GM19025 (cell line): Measurements from ENCODE around the gene RGS14.

Experiments
- ATAC-seq: cut with Tn5 transposase; IDR thresholded peaks from one replicate; pipeline ENCODE4 v1.9.1; 2021; ENCODE audit warnings: mild to moderate bottlenecking, low read depth, moderate library complexity; ENCODE audit not compliant: unreplicated experiment

The RGS14 gene

DNA sequence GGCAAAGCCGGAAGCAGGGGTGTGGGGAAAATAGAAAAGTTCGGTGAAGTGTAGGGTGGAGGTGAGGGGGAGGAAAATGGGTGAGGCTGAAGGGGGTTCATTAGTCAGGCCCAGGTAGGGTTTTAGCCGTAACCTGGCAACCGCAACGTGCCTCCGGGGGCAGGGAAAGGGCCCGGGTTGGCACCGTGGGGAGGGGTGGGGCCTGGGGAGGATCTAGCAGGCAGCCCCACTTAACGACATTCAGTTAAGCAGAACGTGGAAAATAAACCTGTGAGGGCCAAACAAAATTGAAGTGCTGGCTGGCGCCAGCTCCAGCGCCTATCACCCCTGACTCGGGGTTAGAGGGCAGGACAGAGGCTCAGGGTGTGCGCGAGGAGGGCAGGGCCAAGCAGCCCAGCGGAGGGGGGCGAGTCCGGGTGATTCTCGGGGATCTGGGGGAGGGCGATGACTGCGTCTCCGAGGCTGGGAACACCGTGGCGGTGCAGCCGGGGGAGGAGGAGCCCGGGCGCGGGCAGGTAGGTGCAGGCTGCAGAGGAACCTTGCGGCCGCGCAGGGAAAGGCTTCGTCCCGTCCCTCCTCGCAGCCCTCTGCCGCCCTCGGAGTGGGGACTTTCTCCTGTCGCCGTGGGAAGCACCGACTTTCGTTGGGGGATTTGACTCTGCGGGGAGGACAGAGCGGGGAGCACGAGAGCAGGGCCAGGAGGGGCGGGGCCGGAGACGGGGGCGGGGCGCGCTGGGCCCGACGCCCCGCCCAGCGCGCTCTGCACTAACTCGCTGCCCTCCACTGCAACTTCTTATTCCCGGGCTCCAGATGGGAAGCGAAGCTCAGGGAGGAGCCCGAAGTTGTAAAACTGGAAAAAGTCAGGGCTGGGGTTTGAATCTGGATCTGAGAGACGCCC, 5.1 kb downstream of the RGS14 start:
- ATAC-seq = peak; percentile 36

DNA sequence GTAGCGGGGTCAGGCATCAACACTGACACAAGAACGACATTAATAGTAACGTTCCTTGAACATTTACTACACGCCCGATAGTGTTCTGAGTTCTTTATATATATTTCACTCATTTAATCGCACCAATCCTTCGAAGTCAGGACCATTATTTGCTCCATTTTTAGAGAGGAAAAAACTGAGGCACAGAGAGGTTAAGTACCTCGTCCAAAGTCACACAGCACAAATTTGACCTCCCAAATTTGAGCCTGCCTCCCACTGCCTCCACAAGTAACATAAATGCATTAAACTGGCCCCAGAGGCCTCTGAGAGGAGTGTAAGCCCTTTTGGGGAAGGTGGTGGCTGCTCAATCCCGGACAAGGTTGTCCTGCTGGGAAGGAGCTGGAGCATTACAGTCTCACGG, 5.8 kb downstream of the RGS14 start:
- no peak for ATAC-seq

DNA sequence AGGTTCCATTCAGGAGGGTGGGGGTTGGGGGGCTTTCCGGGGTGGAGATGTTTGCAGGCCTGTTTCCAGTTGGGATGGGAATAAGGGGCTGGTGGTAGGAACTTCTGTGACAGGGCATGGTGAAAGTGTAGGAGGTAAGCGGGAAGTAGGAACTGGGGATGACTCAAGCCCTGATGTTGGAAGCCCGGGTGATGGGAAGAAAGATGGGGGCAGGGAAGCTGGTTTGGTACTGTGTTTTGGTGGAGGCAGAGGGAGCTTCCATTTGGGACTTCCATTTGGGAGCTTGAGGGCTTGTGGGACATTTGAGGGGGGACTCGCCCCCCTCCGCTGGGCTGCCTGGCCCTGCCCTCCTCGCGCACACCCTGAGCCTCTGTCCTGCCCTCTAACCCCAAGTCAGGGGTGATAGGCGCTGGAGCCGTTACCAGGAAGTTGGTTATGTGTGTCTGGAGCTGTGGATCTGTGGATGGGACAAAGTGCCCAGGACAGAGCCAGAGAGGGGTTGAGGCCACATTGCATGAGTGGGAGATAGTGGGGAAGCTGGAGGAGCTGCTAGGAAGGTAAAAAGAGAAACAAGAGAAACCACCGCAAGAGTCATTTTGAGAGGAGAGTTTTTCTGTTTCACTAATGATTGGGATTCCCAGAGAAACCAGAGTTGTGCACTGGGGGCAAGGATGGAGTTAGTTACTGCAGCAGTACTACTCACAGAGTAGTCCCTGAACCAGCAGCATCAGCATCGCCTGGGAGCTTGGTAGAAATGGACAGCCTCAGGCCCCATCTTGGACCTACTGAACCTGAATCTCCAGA, 6.6 kb downstream of the RGS14 start:
- no peak for ATAC-seq

DNA sequence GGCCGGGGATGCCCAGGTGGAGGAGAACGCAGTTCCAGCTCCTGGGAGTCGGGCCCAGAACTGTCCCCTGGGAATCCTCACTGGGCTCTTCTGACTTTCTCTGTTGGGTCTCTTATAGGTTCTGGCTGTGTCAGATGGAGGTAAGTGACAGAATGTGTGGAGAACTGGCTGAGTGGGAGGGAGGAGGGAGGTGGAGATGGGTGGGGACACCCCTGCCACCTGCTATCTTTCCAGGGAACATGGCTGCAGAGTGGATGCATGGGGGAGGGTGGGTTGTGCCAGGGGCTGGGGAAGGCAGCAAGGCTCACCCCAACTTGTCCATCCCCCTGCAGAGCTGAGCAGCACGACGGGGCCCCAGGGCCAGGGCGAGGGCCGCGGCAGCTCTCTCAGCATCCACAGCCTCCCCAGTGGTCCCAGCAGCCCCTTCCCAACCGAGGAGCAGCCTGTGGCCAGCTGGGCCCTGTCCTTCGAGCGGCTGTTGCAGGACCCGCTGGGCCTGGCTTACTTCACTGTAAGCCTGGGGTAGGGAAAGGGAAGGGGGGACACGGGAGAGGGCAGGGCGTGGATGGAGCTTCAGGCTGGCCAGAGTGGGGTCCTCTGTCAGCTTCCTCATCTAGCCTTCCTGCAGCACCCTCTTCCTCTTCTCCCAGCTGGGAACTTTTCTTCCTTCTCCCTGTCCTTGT, 8.3 kb downstream of the RGS14 start:
- ATAC-seq = no peak

DNA sequence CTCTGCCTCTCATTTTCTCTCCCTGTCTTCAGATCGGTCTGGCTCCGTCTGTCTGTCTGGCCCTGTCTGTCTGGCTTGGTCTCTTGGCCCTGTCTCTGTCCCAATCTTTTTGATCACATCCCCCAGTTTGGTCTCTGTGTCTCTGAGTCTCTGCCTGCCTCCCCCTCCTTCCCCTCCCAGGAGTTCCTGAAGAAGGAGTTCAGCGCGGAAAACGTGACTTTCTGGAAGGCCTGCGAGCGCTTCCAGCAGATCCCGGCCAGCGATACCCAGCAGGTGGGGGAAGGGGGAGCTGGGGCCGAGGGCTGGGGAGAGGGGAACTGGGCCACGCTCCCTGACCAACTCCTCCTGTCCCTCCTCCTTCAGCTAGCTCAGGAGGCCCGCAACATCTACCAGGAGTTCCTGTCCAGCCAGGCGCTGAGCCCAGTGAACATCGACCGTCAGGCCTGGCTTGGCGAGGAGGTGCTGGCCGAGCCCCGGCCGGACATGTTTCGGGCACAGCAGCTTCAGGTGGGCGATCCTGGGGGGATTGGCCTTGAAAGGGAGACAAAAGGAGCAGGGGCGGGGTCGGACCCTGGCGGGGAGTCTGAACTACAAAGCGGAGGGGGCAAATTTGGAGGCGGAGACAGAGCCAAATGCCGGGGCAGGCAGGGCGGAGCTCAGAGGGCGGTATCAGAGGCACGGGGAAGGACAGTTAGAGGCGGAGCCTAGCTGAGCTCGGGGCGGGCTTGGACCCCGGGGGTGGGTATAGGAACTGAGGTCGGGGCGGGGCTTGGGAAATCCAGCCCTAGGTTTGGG, 9.0 kb downstream of the RGS14 start:
- ATAC-seq = no peak

DNA sequence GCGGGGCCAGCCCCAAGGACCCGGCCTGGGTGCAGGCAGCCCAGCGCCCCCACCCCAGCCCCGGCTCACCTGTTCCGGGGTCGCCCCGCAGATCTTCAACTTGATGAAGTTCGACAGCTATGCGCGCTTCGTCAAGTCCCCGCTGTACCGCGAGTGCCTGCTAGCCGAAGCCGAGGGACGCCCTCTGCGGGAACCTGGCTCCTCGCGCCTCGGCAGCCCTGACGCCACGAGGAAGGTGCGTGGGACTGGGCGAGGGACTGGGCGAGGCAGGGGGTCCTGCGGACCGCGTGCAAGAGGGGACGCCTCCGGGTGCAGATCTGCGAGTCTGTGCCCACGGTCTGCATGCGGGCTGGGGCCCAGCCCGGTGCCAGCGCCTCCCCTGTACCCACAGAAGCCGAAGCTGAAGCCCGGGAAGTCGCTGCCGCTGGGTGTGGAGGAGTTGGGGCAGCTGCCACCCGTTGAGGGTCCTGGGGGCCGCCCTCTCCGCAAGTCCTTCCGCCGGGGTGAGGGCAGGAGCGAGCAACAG, 9.7 kb downstream of the RGS14 start:
- ATAC-seq = no peak

DNA sequence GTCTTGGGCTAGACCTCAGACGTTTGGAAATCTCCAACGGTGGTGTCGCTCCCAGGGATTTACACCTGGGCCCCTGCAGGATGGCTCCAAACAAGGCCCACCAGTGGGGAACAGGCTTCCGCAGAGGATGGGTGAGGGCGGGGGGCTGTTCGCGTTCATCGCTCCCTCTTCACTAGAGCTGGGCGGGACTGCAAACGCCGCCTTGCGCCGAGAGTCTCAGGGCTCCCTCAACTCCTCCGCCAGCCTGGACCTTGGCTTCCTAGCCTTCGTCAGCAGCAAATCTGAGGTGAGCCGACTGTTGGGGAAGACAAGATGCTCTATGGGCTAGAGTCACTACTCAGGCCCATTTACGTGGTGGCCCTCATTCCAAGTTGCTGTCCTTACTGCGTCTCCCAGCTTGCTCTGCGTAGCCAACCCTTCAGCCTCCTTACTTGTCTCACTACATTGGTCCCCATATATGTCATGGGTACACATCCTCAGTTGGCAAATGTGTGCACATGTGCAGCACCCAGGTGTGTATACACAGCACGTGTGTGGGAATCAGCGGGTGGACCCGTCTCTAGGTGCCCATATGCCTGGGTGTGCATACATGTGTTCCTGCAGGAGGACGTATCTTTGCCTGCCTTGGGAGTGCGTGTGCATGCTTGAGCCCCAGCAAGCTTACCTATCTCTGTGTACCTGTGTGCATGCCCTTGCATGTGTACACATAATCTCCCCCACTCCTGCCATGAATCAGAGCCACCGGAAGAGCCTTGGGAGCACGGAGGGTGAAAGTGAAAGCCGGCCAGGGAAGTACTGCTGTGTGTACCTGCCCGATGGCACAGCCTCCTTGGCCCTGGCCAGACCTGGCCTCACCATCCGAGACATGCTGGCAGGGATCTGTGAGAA, 10.5 kb downstream of the RGS14 start:
- no peak for ATAC-seq

DNA sequence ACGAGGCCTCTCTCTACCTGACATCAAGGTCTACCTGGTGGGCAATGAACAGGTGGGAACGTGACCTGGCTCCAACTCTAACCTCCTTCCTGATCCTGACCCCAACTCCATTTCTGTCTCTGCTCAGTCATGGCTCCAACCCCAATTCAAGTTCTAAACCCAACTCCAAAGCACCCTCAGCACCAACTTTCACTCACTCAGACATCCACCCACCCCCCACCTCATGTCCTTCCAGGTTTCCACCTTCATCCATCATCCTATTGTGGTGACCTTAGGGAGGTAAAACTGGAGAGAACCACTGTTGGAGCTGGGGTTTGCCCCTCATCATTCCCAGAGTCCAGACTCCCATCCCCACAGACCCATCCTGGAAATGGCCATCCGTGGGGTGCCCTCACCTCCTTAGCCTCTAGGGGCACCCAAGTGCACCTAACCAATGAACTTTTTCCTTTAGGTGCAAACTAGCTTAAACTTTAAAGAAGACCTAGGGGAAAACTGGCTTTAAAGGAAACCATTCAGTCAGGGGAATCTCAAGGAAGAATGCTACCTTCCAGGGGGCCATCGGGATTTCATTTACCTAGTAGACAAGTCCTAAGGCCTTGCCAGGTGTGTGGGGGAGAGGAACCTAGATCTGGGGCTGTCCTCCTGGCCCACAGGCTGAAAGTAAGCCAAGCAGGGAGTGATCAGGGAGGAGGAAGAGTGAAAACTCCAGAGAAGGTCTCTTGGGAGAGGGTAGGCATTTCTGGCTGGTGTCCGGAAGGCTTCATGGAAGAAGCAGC, 11.3 kb downstream of the RGS14 start:
- no peak for ATAC-seq

DNA sequence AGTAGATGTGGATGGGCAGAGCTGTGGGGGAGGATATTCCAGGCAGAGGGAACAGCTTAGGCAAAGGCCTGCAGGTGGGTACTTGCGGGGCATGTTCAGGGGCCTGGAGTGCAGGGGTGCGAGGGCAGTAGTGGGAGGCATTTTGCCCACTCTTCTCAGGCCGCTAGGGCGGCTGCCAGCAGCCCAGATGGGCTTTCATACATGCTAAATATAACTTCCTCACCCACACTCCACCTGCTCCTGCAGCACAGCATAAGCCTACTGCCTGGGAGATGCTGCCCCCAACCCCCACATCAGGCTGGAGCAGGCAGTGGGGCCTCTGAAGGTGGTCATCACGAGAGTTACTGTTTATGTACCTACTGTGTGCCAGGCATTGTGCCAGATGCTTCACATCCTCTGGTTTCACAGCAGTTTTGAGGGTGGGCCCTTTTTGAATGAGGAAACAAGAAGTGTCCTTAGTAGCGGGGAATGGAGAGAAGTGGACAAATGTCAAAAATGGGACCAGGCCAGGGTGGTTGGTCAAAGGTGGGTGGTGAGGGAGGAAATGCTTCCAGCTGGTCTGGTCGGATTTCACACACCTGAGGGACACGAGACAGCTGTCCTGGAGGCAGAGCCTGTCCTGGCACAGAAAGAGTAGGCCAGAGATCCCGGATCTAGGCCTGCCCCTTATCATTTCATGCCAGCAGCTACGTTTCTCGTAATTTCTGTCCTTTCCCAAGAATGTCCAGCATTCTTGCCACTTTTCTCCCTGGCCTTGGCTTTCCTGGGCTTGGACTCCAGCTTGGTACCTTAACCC, 12.1 kb downstream of the RGS14 start:
- no peak for ATAC-seq

DNA sequence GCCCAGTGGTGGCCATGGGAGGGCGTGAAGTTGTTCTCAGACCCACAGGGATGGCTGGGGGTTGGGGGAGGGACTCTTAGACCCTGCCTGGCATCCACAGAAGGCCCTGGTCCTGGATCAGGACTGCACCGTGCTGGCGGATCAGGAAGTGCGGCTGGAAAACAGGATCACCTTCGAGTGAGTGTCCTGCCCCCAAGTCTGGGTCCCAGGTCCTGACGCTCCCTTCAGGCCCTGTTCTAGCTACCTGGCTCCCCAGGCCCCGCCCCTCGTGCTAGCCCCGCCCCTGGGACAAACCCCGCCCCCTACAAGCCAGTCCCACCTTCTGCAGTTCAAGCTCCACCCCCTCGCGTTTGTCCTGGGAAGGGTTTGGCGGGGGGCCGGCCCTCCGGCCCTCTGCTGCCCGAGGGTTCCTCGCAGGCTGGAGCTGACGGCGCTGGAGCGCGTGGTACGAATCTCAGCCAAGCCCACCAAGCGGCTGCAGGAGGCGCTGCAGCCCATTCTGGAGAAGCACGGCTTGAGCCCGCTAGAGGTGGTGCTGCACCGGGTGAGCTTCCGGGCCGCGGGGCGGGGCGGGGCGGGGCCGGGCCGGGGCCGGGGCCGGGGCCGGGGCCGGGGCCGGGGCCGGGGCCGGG, 12.9 kb downstream of the RGS14 start:
- ATAC-seq = peak; percentile 62

DNA sequence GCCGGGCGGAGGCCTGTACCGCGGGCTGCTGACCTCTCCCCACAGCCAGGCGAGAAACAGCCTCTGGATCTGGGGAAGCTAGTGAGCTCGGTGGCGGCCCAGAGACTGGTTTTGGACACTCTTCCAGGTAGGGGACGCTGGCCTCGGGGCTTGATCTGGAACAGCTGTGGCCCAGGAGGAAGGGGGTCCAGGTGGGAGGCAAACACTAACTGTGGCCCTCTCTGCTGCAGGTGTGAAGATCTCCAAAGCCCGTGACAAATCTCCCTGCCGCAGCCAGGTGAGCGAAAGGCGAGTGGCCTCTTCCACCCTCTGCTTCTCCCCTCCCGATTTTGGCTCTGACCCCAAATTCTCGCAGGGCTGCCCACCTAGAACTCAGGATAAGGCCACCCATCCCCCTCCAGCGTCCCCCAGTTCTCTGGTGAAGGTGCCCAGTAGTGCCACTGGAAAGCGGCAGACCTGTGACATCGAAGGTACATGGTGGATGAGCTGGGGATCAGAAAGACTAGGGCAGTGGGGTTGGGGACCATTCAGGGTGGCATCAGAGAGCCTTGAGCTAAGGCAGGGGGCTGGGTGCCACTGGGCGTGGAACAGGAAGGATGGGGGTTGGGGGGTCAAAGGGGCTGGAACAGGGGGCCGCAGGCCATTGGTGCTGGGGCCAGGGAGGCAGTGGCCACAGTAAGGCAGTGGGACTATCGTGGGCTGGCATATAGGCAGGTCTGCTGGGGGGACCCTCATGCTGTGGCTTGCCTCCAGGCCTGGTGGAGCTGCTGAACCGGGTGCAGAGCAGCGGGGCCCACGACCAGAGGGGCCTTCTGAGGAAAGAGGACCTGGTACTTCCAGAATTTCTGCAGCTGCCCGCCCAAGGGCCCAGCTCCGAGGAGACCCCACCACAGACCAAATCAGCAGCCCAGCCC, 13.7 kb downstream of the RGS14 start:
- ATAC-seq = no peak

DNA sequence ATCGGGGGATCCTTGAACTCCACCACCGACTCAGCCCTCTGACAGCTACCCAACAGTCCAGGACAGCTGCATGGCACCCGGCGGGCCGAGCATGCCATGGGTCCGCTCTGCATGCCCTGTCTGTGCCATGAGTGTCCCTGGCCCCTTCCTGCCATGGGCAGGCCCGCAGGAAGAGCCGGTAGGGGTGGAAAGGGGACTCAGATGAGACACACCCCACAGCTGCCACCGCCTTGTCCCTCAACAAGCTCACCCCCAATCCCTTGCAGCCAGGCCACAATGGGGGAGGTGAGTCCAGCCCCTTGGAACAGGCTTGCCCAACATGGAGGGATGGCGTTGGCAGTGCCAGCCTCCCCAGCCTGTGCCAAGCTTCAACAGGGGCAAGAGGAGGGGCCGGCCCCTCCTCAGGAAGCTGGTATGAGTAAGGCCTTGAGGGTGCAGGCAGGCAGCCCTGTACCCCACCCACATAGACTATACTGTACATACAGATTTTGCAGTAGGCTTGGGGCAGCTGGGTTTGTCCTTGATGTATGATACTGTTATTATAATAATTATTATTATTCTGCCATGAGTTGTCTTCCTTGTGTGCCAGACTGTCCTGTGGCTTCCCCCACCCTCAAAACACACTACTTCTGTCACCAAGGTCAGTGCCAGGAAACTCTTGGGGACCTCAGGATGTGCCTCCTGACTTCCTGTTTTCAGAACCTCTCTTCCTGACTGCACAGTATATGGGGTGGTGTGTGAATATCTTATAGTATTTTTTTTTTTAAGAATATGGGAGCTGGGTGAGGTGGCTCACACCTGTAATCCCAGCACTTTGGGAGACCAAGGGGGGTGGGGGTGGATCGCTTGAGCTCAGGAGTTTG, 14.5 kb downstream of the RGS14 start:
- no peak for ATAC-seq

DNA sequence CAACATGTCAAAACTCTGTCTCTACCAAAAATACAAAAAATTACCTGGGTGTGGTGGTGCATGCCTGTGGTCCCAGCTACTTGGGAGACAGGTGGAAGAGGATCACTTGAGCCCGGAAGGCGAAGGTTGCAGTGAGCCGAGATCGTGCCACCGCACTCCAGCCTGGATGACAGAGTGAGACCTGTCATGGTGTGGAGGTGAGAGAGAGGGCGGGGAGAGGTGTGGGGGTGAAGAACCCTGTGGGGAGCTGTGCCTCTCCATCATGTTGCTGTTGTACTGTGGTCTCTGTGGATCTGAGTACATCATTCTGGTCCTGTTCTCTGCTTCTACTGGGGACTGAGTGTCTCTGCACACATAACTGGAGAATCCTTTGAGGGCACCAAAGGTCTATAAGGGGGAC, 15.2 kb downstream of the RGS14 start:
- no peak for ATAC-seq

DNA sequence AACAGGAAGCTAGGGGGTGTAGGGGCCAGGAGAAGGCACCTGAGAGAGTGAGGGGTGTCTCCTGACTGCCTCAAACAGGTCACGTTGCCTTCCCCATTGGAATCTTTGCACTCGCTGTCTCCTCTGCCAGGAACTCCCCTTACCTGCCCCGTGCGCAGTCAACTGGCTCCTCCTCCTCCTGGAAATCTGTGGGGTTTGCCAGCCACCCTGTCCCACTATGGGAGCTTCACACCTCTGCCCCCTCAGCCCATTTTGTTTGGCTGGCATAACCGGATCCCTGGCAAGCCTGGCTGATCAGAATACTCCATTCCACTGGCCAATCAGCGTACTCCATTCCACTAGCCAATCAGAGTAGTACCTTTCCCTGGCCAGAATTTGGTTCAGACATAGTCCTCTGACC, 16.1 kb downstream of the RGS14 start:
- ATAC-seq = no peak

DNA sequence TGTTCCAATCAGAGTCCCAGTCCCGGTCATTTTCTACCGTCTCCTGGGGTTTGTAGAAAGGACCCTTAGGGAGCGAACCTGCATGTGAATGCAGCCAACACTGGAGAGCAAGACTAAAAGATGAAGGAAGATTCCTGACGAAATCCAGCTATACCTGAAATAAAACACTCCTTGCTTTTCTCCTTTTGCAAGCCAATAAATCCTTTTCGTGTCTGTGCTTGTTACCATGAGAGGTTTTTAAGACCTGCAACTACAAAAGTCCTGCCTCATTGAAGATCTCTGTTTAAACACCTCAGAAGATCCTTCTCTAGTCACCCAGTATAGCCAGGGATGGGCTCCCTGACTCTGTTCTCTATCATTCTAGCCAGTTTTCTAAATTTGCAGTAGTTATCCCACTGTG, 16.5 kb downstream of the RGS14 start:
- ATAC-seq = no peak
